Activated T-helper 2 cell treated with anti-CD3 and anti-CD28 coated beads, Interferon-gamma antibody, Interleukin-2, Interleukin-4, amounts not matched to agents 10 μg/mL and 5 μg/mL and 100 μg/mL, durations not matched to agents 14 hours and 24 hours and 36 hours (primary cell): ENCODE measurements around the gene MYBPH. TPM values are rescaled to one million over a fixed set of nuclear protein-coding genes. Genes with fewer than 3 reads are reported as not detected.

Experiments
- DNase-seq: peaks from one replicate; pipeline ENCODE4 v3.0.0; 2021; ENCODE audit warnings: low spot score
- H3K27ac Mint-ChIP-seq: one replicate; pipeline ENCODE4 v1.8.0; 2021; ENCODE audit warnings: mixed read lengths
- H3K27me3 Mint-ChIP-seq: one replicate; pipeline ENCODE4 v1.8.0; 2021; ENCODE audit warnings: low read depth, mixed read lengths
- H3K36me3 Mint-ChIP-seq: one replicate; pipeline ENCODE4 v1.8.0; 2021; ENCODE audit warnings: low read depth, mixed read lengths
- H3K4me1 Mint-ChIP-seq: one replicate; pipeline ENCODE4 v1.8.0; 2021; ENCODE audit warnings: low read depth, mixed read lengths
- H3K4me3 Mint-ChIP-seq: one replicate; pipeline ENCODE4 v1.8.0; 2021; ENCODE audit warnings: low read depth, mild to moderate bottlenecking, moderate library complexity, mixed read lengths
- H3K9me3 Mint-ChIP-seq: one replicate; pipeline ENCODE4 v1.8.0; 2021; ENCODE audit warnings: mixed read lengths
- intact Hi-C: fragments of 100-400 bp; cut with micrococcal nuclease; formaldehyde crosslinking; loops from one replicate; pipeline ENCODE4 v1.15.1; 2023
- total RNA-seq: library from RNA; stranded (reverse); gene quantifications from 2 replicates; pipeline ENCODE4 v1.2.3, GENCODE V29; 2022

MYBPH gene
- total RNA-seq, 1 donor from 2014 or later, result not detected

- Mint-ChIP-seq H3K36me3 (no peaks in the 10 kb centered on the region), H3K27me3 (peaks cover 43% of the 10 kb centered on the region), H3K4me3 (no peak overlapping the region), H3K4me1 (peaks cover 4% of the 10 kb centered on the region), H3K9me3 (no peaks in the 10 kb centered on the region), H3K27ac (no peak overlapping the region)
- DNase-seq, result no peak
- intact Hi-C loops, result no loop called here
Observed at GRCh38 chr1:203120325-203121153, 55.1 kb downstream of the MYBPH start.

Other genes starting within 250 kb of the MYBPH start
- 27.7 and 29.2 TPM in 2 replicates for gene KLHL12, start 248.6 kb downstream of the MYBPH start, total RNA-seq
- 79.1 and 79.2 TPM in 2 replicates for gene ADIPOR1, start 217.5 kb downstream of the MYBPH start, total RNA-seq
- gene CYB5R1, start 208.6 kb downstream of the MYBPH start, total RNA-seq, result 19.0 and 20.0 TPM in 2 replicates
- 74.7 and 75.8 TPM in 2 replicates for gene TMEM183A, start 168.5 kb downstream of the MYBPH start, total RNA-seq
- gene PPFIA4, start 149.3 kb downstream of the MYBPH start, total RNA-seq, result 33.4 and 35.1 TPM in 2 replicates
- gene MYOG, start 89.8 kb downstream of the MYBPH start, total RNA-seq, result not detected in 2 replicates
- not detected in 2 replicates for gene ADORA1, start 48.1 kb downstream of the MYBPH start, total RNA-seq
- not detected in 2 replicates for gene CHI3L1, start 10.9 kb upstream of the MYBPH start, total RNA-seq
- 0.09 and 0.34 TPM in 2 replicates for gene CHIT1, start 53.8 kb upstream of the MYBPH start, total RNA-seq
- gene BTG2, start 129.7 kb upstream of the MYBPH start, total RNA-seq, result 98.1 and 98.8 TPM in 2 replicates
- 4.0 and 5.4 TPM in 2 replicates for gene FMOD, start 175.3 kb upstream of the MYBPH start, total RNA-seq